Kidney (tissue), 14 donors: ENCODE results near the gene LRRFIP1. TPM values are rescaled to one million over a fixed set of nuclear protein-coding genes. Genes with fewer than 3 reads are reported as not detected.
A peak's percentile ranks its signal among the peaks of the same experiment; 100 is the strongest.

Experiments
- DNase-seq, 5 donors: peaks; one replicate each; pipeline ENCODE4 v3.0.0-alpha.2; 2013 to 2020
- FAIRE-seq: peaks from 2 replicates; lab custom pipeline; 2012; peaks lifted over from hg19 to GRCh38; lab: Jason Lieb, UNC
- H3K27ac ChIP-seq, 2 donors: one replicate each; pipeline ENCODE4 v1.7.0; 2013; ENCODE audit warnings: low read depth in 2 of 2, low read length in 2 of 2, inconsistent platforms in 1 of 2
- H3K27me3 ChIP-seq: one replicate; pipeline ENCODE4 v1.7.1; 2013; ENCODE audit warnings: low read length, inconsistent platforms; ENCODE audit not compliant: control insufficient read depth, insufficient read depth
- H3K36me3 ChIP-seq, 3 donors: one replicate each; pipeline versions ENCODE4 v1.7.0 to v1.7.1; 2013; ENCODE audit warnings: low read length in 3 of 3, control low read depth in 1 of 3, inconsistent platforms in 1 of 3; ENCODE audit not compliant: insufficient read depth in 3 of 3, control insufficient read depth in 2 of 3
- H3K4me1 ChIP-seq, 3 donors: one replicate each; pipeline versions ENCODE4 v1.7.0 to v1.7.1; 2013; ENCODE audit warnings: low read length in 3 of 3, inconsistent platforms in 1 of 3, low read depth in 1 of 3; ENCODE audit not compliant: control insufficient read depth in 2 of 3, insufficient read depth in 2 of 3
- H3K4me3 ChIP-seq, 3 donors: one replicate each; pipeline versions ENCODE4 v1.7.0 to v1.8.1; 2013; ENCODE audit warnings: low read length in 3 of 3, control low read depth in 1 of 3, inconsistent platforms in 1 of 3
- H3K9ac ChIP-seq, 3 donors: one replicate each; pipeline versions ENCODE4 v1.7.0 to v1.7.1; 2013; ENCODE audit warnings: low read length in 3 of 3, control low read depth in 1 of 3, inconsistent platforms in 1 of 3
- H3K9me3 ChIP-seq, 3 donors: one replicate each; pipeline versions ENCODE4 v1.7.0 to v1.7.1; 2013; ENCODE audit warnings: low read length in 3 of 3, control low read depth in 1 of 3, inconsistent platforms in 1 of 3; ENCODE audit not compliant: control insufficient read depth in 2 of 3, insufficient read depth in 1 of 3
- intact Hi-C: fragments of 100-400 bp; cut with DNase I; formaldehyde crosslinking; loops from one replicate; pipeline ENCODE4 v1.11.1; 2022
- polyA plus RNA-seq: library from polyadenylated mRNA; stranded (reverse); fragments of 350-450 nt; fragmentation: Illumina TruSeq; extraction: RNeasy Lipid Tissue Mini Kit (QIAGEN cat#74804); gene quantifications from one replicate; pipeline ENCODE4 v1.2.3, GENCODE V29; 2014; ENCODE audit warnings: low read depth, low replicate concordance; ENCODE audit not compliant: insufficient read depth
- total RNA-seq: library from RNA; stranded (reverse); fragmentation: NEBNext Ultra II Directional; extraction: Animal tissue kit (Norgen Biotek cat#: 25700); gene quantifications from one replicate; pipeline ENCODE4 v1.2.1, GENCODE V29; 2021
- TF ChIP-seq, protein P1 (sequence below): IDR thresholded peaks from 3 replicates; pipeline ENCODE4 v1.5.1; 2012; ENCODE audit warnings: mild to moderate bottlenecking, moderate library complexity, borderline replicate concordance; ENCODE audit not compliant: insufficient read depth; ENCODE audit errors: extremely low read depth
- donor health status: control.
- donor health status: control.
- donor health status: control.
- donor health status: control.
- donor health status: control.
- donor health status: DM: yes; HTN: yes; CAD: no.
- donor health status: Normal renal cell carcinoma (clear cell type).

Gene LRRFIP1
- total and polyA plus RNA-seq, 2 donors from 2014 or later = 39.1 to 204 TPM

DNA sequence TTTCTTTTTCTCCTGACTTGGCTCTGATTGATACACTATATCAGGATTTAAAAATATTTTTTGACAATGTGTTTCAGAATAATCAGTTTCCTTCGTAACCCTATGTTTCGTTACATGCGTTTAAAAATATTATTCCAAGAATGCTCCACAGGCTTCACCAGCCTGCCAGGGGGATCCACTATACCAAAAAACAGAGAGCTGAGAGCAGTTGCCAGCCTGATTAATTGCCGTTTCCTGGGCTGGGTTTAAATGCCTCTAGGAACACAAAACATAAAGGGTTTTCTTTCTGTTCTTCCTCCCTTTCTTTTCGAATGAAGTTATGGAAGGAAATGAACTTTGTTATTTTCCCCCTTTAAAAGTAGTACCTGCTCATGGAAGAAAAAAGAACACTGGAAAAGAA is 47.9 kb downstream of the LRRFIP1 start:
- peak overlapping the region; percentile 77 to 88 for H3K27ac ChIP-seq
- H3K9ac ChIP-seq = peak overlapping the region in 2 of 3 donors; percentile 63 to 75
- DNase-seq (peak in 2 of 5 donors; percentile 62 to 63), FAIRE-seq (no peak)
- intact Hi-C loops = no loop called here
- no peaks in the 10 kb centered on the region for H3K9me3 ChIP-seq
- peaks cover 7 to 20% (median 20%) of the 10 kb centered on the region in 3 donors for H3K4me1 ChIP-seq
- no peaks in the 10 kb centered on the region for H3K36me3 ChIP-seq
- H3K27me3 ChIP-seq = no peaks in the 10 kb centered on the region
- TF ChIP-seq, protein P1, sequence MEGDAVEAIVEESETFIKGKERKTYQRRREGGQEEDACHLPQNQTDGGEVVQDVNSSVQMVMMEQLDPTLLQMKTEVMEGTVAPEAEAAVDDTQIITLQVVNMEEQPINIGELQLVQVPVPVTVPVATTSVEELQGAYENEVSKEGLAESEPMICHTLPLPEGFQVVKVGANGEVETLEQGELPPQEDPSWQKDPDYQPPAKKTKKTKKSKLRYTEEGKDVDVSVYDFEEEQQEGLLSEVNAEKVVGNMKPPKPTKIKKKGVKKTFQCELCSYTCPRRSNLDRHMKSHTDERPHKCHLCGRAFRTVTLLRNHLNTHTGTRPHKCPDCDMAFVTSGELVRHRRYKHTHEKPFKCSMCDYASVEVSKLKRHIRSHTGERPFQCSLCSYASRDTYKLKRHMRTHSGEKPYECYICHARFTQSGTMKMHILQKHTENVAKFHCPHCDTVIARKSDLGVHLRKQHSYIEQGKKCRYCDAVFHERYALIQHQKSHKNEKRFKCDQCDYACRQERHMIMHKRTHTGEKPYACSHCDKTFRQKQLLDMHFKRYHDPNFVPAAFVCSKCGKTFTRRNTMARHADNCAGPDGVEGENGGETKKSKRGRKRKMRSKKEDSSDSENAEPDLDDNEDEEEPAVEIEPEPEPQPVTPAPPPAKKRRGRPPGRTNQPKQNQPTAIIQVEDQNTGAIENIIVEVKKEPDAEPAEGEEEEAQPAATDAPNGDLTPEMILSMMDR = no peak
- peak overlapping the region in 2 of 3 donors; percentile 15 to 53 for H3K4me3 ChIP-seq

DNA sequence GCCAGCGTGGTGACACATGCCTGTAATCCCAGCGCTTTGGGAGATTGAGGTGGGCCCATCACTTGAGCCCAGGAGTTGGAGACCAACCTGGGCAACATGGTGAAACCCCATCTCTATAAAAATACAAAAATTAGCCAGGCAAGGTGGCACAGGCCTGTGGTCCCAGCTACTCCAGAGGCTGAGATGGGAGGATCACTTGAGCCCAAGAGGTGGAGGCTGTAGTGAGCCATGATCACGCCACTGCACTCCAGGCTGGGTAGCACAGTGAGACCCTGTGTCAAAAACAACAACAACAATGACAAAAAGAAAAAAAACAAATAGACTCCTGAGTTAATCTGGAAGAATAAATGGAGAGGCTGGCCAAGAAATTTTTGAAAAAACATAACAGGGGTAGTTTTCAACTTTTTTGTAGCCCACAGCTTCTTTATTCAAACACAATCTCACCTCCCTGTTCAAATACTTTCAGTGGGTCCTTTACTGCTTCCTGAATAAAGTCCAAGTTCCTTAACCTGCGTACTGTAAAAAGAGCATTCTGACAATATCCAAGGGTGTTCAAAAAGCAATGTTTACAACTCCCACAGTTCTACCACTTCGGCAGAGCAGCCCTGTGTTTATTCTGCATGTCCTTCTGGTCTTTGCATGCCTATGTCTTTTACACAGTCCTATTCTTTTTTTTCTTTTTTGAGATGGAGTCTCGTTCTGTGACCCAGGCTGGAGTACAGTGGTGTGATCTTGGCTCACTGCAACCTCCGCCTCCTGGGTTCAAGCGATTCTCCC is 53.5 kb downstream of the LRRFIP1 start:
- H3K36me3 ChIP-seq = no peaks in the 10 kb centered on the region
- H3K4me3 ChIP-seq = no peak overlapping the region
- H3K27ac ChIP-seq = no peak overlapping the region
- intact Hi-C loops = no loop called here
- TF ChIP-seq, protein P1 = no peak
- H3K9me3 ChIP-seq = no peaks in the 10 kb centered on the region
- FAIRE-seq (no peak), DNase-seq (no peak)
- no peaks in the 10 kb centered on the region for H3K27me3 ChIP-seq
- H3K4me1 ChIP-seq = peaks cover 0 to 2% (median 0%) of the 10 kb centered on the region in 3 donors
- H3K9ac ChIP-seq = no peak overlapping the region

DNA sequence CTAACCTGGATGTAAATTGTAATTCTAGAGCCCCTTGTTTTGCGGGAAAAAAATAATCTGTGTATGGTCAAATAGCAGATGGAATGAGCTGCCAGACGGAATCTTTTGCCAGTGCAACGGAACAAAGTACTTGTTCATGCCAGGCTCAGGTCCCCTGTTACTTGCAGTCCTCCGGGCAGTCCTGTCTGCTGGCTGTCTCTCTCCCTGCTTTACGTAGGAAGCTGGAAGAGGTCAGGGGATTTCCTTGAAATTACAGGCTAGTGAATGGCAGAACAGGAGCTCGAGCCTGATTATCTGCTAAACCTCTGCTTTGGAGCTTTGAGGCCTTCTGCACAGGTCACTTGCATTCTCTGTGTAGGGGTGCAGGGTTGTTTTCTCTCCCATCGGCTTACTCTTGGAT is 54.8 kb downstream of the LRRFIP1 start:
- H3K36me3 ChIP-seq = no peaks in the 10 kb centered on the region
- FAIRE-seq (no peak), DNase-seq (no peak)
- intact Hi-C loops = no loop called here
- H3K4me1 ChIP-seq = no peaks in the 10 kb centered on the region
- no peak overlapping the region for H3K4me3 ChIP-seq
- H3K9ac ChIP-seq = no peak overlapping the region
- H3K9me3 ChIP-seq = no peaks in the 10 kb centered on the region
- H3K27ac ChIP-seq = no peak overlapping the region
- TF ChIP-seq, protein P1 = no peak
- H3K27me3 ChIP-seq = no peaks in the 10 kb centered on the region
